IMR-90 (cell line): Measurements from ENCODE around the gene SH3RF3. TPM values are rescaled to one million over a fixed set of nuclear protein-coding genes. Genes with fewer than 3 reads are reported as not detected.

Experiments used
- ATAC-seq: fragments of 200-7000 bp; cut with Tn5 transposase; 2 replicates; pipeline ENCODE4 v1.9.1; 2020; ENCODE audit warnings: low read depth, mild to moderate bottlenecking, moderate library complexity
- BruUV-seq: library from RNA; stranded (reverse); fragments of 400-500 nt; replicated peaks from 2 replicates; lab custom pipeline; 2021; lab: Mats Ljungman, UMichigan
- CTCF ChIA-PET: fragments of 300-600 bp; formaldehyde crosslinking; extraction: SDS; loops from one replicate; lab custom pipeline; 2021; ENCODE audit warnings: antibody characterized with exemption; lab: Yijun Ruan, JAX
- POLR2A ChIA-PET: fragments of 300-600 bp; sonication (Branson Sonifier 250); formaldehyde crosslinking; loops from one replicate; lab custom pipeline; 2022; ENCODE audit warnings: antibody characterized with exemption; ENCODE audit not compliant: unreplicated experiment; lab: Charles Lee
- DNase-seq: peaks from one replicate; pipeline ENCODE4 v3.0.0; 2013
- H2AFZ ChIP-seq: replicated peaks from 2 replicates; pipeline ENCODE3; 2013; ENCODE audit warnings: low read length, mild to moderate bottlenecking; ENCODE audit not compliant: poor library complexity
- H2AK5ac ChIP-seq: 2 replicates; pipeline ENCODE4 v1.6.1; 2013; ENCODE audit warnings: low read depth, low read length, inconsistent platforms
- H2AK9ac ChIP-seq: replicated peaks from 2 replicates; pipeline ENCODE3; 2013; ENCODE audit warnings: mild to moderate bottlenecking, low read depth, low read length, moderate library complexity; ENCODE audit not compliant: poor library complexity
- H2BK120ac ChIP-seq: 2 replicates; pipeline ENCODE4 v1.6.1; 2013; ENCODE audit warnings: low read depth, low read length, inconsistent platforms
- H2BK15ac ChIP-seq: 3 replicates; pipeline ENCODE4 v1.6.1; 2013; ENCODE audit warnings: low read depth, low read length, inconsistent platforms
- H2BK20ac ChIP-seq: 2 replicates; pipeline ENCODE4 v1.6.1; 2013; ENCODE audit warnings: low read depth, mild to moderate bottlenecking, inconsistent platforms, low read length, moderate library complexity
- H2BK5ac ChIP-seq: 2 replicates; pipeline ENCODE4 v1.6.1; 2013; ENCODE audit warnings: mild to moderate bottlenecking, low read depth, low read length, inconsistent platforms; ENCODE audit not compliant: poor library complexity, severe bottlenecking
- H3K14ac ChIP-seq: replicated peaks from 2 replicates; pipeline ENCODE4 v1.6.1; 2013; ENCODE audit warnings: low read depth, low read length, inconsistent platforms
- H3K18ac ChIP-seq: 2 replicates; pipeline ENCODE4 v1.6.1; 2013; ENCODE audit warnings: low read depth, low read length, control low read depth
- H3K23ac ChIP-seq: 2 replicates; pipeline ENCODE4 v1.6.1; 2013; ENCODE audit warnings: low read depth, low read length, inconsistent platforms
- H3K27ac ChIP-seq: 2 replicates; pipeline ENCODE4 v1.5.1; 2013; ENCODE audit warnings: mild to moderate bottlenecking, control low read depth, low read length; ENCODE audit not compliant: insufficient read depth
- H3K27me3 ChIP-seq: 2 replicates; pipeline ENCODE4 v1.6.1; 2013; ENCODE audit warnings: low read length; ENCODE audit not compliant: control insufficient read depth, insufficient read depth
- H3K36me3 ChIP-seq: 2 replicates; pipeline ENCODE4 v1.6.1; 2013; ENCODE audit warnings: low read length, mixed read lengths; ENCODE audit not compliant: control insufficient read depth, insufficient read depth
- H3K4ac ChIP-seq: 2 replicates; pipeline ENCODE4 v1.6.1; 2013; ENCODE audit warnings: low read depth, low read length, inconsistent platforms
- H3K4me1 ChIP-seq: 2 replicates; pipeline ENCODE4 v1.6.1; 2013; ENCODE audit warnings: low read length, mixed read lengths; ENCODE audit not compliant: control insufficient read depth, insufficient read depth
- H3K4me2 ChIP-seq: 2 replicates; pipeline ENCODE4 v1.6.1; 2013; ENCODE audit warnings: low read depth, mild to moderate bottlenecking, control low read depth, low read length, moderate library complexity
- H3K4me3 ChIP-seq: 2 replicates; pipeline ENCODE4 v1.5.1; 2013; ENCODE audit warnings: low read depth, mild to moderate bottlenecking, control low read depth, low read length, moderate library complexity; ENCODE audit not compliant: insufficient read depth
- H3K56ac ChIP-seq: 2 replicates; pipeline ENCODE4 v1.6.1; 2013; ENCODE audit warnings: low read length, inconsistent platforms; ENCODE audit not compliant: insufficient read depth; ENCODE audit errors: extremely low read depth
- H3K79me1 ChIP-seq, 2 experiments: 2 replicates each; pipeline ENCODE4 v1.6.1; 2013; ENCODE audit warnings: low read length in 2 of 2, inconsistent platforms in 1 of 2, low read depth in 1 of 2
- H3K9ac ChIP-seq: 2 replicates; pipeline ENCODE4 v1.6.1; 2013; ENCODE audit warnings: low read depth, low read length, control low read depth
- H3K9me1 ChIP-seq: 2 replicates; pipeline ENCODE4 v1.6.1; 2013; ENCODE audit warnings: low read length, inconsistent platforms; ENCODE audit not compliant: insufficient read depth
- H3K9me3 ChIP-seq: 2 replicates; pipeline ENCODE4 v1.6.1; 2013; ENCODE audit warnings: low read length; ENCODE audit not compliant: control insufficient read depth, insufficient read depth
- H4K20me1 ChIP-seq: 2 replicates; pipeline ENCODE4 v1.6.1; 2013; ENCODE audit warnings: low read length, inconsistent platforms; ENCODE audit not compliant: insufficient read depth
- H4K5ac ChIP-seq: 2 replicates; pipeline ENCODE4 v1.6.1; 2013; ENCODE audit warnings: mild to moderate bottlenecking, low read depth, low read length, control low read depth
- H4K8ac ChIP-seq, 2 experiments: 2 replicates each; pipeline ENCODE4 v1.6.1; 2013; ENCODE audit warnings: low read depth in 2 of 2, low read length in 2 of 2, control low read depth in 1 of 2, inconsistent platforms in 1 of 2
- H4K91ac ChIP-seq: 2 replicates; pipeline ENCODE4 v1.6.1; 2013; ENCODE audit warnings: low read depth, low read length, inconsistent platforms; ENCODE audit not compliant: insufficient read depth
- CEBPB ChIP-seq: IDR thresholded peaks from 2 replicates; pipeline ENCODE4 v1.6.1; 2012; ENCODE audit warnings: low read depth, low read length, improper control_type of control experiment
- CHD1 ChIP-seq: IDR thresholded peaks from 2 replicates; pipeline ENCODE4 v1.6.1; 2012; ENCODE audit warnings: low read depth, low read length, improper control_type of control experiment
- CTCF ChIP-seq: conservative IDR thresholded peaks from 2 replicates; pipeline ENCODE4 v1.5.1; 2012; ENCODE audit warnings: mild to moderate bottlenecking, low read depth, low read length, improper control_type of control experiment
- SMC3 ChIP-seq: fragments of 150-350 bp; IDR thresholded peaks from 2 replicates; pipeline ENCODE4 v1.6.1; 2016; ENCODE audit warnings: low read depth, mild to moderate bottlenecking, antibody characterized with exemption, low read length, moderate library complexity
- USF2 ChIP-seq: fragments of 150-350 bp; IDR thresholded peaks from 2 replicates; pipeline ENCODE4 v1.6.1; 2017; ENCODE audit warnings: mild to moderate bottlenecking, antibody characterized with exemption, low read length, low read depth
- WGBS, 2 experiments: methylation state at CpG; one replicate each; pipeline versions ENCODE4 v1.1.5 to v1.1.7; 2013; ENCODE audit warnings: missing lambda C conversion rate in 2 of 2; ENCODE audit not compliant: insufficient read length in 1 of 2; ENCODE audit errors: extremely low coverage in 2 of 2; 5-methylcytosine and 5-hydroxymethylcytosine counted together
- dilution Hi-C: fragments of 300-500 bp; cut with HindIII; formaldehyde crosslinking; loops from one replicate; pipeline ENCODE4 v1.14.3; 2018; ENCODE audit warnings: low sequenced_read_pairs; ENCODE audit not compliant: unreplicated experiment
- in situ Hi-C: fragments of 300-500 bp; cut with MboI; formaldehyde crosslinking; loops from 3 replicates; pipeline ENCODE4 v1.14.3; 2019; ENCODE audit warnings: low sequenced_read_pairs, inconsistent platforms, mixed read lengths
- intact Hi-C: fragments of 100-400 bp; cut with micrococcal nuclease; formaldehyde crosslinking; loops from 2 replicates; pipeline ENCODE4 v1.10.0; 2022
- polyA plus RNA-seq, 3 experiments: library from polyadenylated mRNA; depleted of rRNA; stranded (reverse); fragments of >200 nt; gene quantifications; 2 replicates each; pipeline ENCODE4 v1.2.3, GENCODE V29; 2012; ENCODE audit warnings: low replicate concordance in 1 of 3
- total RNA-seq: library from RNA; depleted of rRNA; stranded (reverse); fragments of >200 nt; gene quantifications from 2 replicates; pipeline ENCODE4 v1.2.3, GENCODE V29; 2012

SH3RF3 gene
- total and polyA plus RNA-seq, 2 of the 4 experiments (the other 2 are of a cell fraction): 3.4 to 5.3 TPM

DNA sequence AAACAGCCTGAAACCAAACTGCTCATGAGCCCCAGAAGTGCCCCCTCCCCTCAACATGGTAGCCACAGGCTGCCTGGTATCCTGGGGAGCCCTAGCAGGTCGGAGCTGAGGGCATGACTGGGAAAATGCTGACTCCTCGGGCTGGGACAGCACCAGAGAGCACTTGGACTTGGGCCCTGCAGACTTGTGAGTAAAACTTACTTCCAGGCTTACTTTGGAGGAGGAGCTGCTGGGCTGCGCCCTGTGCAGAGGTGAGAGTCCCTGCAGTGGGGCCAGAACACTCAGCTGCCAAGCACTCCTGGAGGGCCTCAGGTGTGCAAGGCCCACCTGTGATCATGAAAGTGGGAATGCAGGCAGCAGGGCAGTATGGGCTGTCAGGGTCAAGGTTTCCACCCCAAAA lies 365.3 kb downstream of the SH3RF3 start:
- H4K8ac ChIP-seq: no peak overlapping the region
- no peak overlapping the region for H3K27ac ChIP-seq
- in situ Hi-C loops: no loop called here
- no peak overlapping the region for H2BK15ac ChIP-seq
- H3K9me1 ChIP-seq: peaks cover 26% of the 10 kb centered on the region
- H3K14ac ChIP-seq: no peak overlapping the region
- H2AK5ac ChIP-seq: no peak overlapping the region
- H3K56ac ChIP-seq: no peak overlapping the region
- no TSS peak for BruUV-seq
- H3K36me3 ChIP-seq: peaks cover 23% of the 10 kb centered on the region
- H3K18ac ChIP-seq: no peak overlapping the region
- no peak overlapping the region for H2BK120ac ChIP-seq
- H2BK20ac ChIP-seq: no peak overlapping the region
- H3K9me3 ChIP-seq: no peaks in the 10 kb centered on the region
- TF ChIP-seq USF2 (no peak), CTCF (no peak), CEBPB (no peak), SMC3 (no peak), CHD1 (no peak)
- intact Hi-C loops: no loop called here
- ATAC-seq: no peak
- ChIA-PET POLR2A (no interaction called here), CTCF (no interaction called here)
- dilution Hi-C loops: no loop called here
- no peak overlapping the region for H3K9ac ChIP-seq
- 86% methylated on average over 2 of the region's 3 CpGs; no CpG with 5 or more reads in 1 of the 2 experiments for WGBS, 2 experiments
- no peak overlapping the region for H4K5ac ChIP-seq
- H4K20me1 ChIP-seq: peaks cover 9% of the 10 kb centered on the region; the same call in 1 of the 2 replicates
- no peak overlapping the region for H3K23ac ChIP-seq
- H3K4me1 ChIP-seq: peaks cover 14% of the 10 kb centered on the region
- no peak overlapping the region for H2AFZ ChIP-seq
- no peak for DNase-seq
- H3K79me1 ChIP-seq: peaks cover 0 to 40% of the 10 kb centered on the region in 2 experiments; a peak in 2 of 4 replicates
- no peaks in the 10 kb centered on the region for H3K27me3 ChIP-seq
- no peak overlapping the region for H4K91ac ChIP-seq
- H3K4me2 ChIP-seq: no peak overlapping the region
- no peak overlapping the region for H2BK5ac ChIP-seq
- H3K4ac ChIP-seq: no peak overlapping the region; the same call in 1 of the 2 replicates
- H2AK9ac ChIP-seq: no peak overlapping the region
- H3K4me3 ChIP-seq: no peak overlapping the region
